NCI-H82 (cell line): Measurements from ENCODE around the gene MYO15B.
"Not testable (repeated sequence)": the region's sequence is repeated elsewhere in the genome, so short reads cannot be mapped to it uniquely, and the experiment has no call there.

ENCODE experiments used
- DNase-seq: peaks from one replicate; lab custom pipeline; 2025; lab: John Stamatoyannopoulos, UW

The MYO15B gene

DNA sequence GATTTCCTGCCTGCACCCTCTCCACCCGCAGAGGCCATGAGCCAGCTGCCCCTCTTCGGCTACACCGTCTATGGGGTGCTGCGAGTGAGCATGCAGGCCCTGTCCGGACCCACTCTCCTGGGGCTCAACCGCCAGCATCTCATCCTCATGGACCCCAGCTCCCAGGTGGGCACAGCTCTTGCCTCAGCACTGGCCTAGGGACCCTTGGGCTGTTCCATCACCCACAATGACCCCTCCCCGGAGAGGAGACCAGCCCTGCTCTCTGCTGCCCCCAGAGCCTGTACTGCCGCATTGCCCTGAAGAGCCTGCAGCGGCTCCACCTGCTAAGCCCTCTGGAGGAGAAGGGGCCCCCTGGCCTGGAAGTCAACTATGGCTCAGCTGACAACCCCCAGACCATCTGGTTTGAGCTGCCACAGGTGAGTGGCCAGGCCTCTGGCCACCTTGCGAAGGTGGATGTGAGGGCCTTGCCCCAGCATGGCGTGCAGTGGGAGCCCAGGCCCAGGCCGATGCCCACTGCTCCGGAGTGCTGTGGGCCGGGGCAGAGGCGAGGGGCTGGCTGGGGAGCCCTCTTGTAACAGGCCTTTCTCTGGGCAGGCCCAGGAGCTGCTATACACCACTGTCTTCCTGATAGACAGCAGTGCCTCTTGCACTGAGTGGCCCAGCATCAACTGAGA is 38.4 kb downstream of the MYO15B start:
- DNase-seq = peak; percentile 84

DNA sequence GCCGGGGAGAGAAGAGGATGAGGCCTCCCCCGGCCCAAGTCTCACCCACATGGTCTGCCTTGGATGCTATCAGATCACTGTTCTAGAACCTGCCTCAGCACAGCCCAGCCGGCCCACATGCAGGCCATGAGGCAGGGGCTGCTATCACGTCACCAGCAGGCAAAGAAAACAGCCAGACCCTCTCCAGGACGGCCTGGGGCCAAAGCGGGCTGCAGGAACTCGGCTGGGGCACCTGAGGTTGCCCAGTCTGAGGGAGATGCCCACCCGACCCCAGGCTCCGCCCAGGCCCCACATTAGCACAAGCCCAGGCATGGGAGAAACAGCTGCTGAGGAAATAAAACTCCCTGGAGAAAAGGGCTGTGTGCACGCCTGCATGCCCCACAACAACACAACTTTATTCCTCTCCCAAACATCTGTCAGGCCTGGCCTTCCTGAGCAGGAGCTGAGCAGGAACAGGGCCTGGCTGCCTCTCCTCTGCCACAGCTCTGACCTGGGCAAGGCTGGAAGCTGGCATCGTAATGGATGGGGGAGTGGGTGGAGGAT is 39.0 kb downstream of the MYO15B start:
- peak; percentile 28 for DNase-seq

DNA sequence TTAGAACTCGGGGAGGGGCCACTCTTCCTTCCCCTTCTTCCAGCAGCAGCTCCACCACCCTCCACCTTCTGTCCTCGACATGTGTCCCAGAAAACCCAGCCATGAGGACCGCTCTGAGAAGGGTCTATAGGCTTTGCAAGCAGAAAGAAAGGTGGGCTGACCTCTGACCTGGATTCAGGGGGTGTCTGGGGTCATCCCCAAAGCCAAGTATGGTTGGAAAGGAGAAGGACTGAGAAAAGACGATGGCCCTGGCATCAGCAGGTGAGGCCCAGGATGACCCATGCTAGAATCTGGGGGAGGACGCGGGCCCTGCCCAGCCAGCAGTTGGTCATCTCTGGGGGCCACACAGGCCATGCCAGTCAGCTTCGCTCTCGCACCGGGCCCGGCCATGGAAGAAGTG is 39.5 kb downstream of the MYO15B start:
- no peak for DNase-seq

GRCh38 chr17:75628425-75628824 is 40.8 kb downstream of the MYO15B start:
- DNase-seq = peak; percentile 36

DNA sequence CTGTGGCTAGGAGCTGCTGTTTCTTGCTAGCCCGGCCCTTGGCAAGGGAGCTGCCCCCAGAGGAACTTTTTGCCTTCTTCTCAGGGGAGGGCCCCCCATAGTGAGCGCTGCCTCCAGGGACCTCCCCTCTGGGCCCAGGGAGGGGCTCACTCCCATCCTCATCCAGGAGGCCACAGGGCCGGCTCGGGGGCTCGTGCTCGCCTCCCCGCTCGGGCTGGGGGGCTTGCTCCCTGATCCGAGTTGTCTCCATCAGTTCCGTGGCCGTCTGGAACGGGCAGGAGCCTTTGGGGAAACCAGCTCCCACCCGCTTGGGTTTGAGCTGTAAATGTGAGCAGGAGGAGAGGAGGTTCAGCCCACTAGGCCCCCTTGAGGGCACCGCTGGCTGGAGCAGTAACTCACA is 41.6 kb downstream of the MYO15B start:
- no peak for DNase-seq

DNA sequence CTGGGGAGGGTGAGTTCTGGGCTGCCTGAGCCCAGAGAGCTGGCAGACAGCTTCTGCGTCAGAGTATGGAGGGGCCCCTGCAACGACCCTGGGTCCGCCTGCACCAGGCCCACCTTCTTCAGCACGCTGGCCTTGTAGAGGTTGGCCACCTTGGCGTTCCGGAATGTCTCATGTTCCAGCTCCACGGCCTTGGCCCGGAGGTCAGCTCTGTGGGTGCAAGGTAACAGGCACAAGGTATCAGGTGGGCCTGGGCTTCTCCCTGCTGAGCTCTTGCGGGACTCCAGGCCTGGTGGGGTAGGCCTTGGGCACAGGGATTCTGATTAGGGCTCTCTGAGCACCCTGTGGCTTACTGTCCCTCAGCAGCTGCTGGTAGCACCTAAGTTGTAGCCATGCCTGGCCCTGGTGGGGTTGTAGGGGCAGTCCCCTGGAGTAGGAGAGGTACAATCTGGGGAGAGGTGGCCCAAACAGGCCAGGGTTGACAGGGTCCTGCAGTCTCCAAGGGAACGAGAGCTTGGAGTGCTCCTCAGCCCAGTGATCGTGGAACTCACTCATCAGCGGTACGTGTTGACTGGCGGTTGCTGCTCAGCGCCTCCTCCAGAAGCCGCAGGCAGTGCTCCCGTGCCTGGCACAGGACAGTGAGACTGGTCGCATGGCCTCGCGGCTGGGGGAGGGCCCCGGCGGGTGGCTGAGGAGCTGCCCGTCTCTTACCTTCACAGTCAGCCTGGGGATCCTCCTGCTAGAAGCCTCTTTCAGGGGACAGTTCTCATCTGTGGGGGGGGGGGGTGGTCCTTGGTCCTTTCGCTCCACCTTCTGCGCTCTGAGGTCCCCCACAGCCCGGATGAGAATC is 42.7 kb downstream of the MYO15B start:
- no peak for DNase-seq

GRCh38 chr17:75631353-75631752 is 43.8 kb downstream of the MYO15B start:
- DNase-seq = no peak

GRCh38 chr17:75632428-75632827 is 44.8 kb downstream of the MYO15B start:
- DNase-seq = no peak

GRCh38 chr17:75632863-75633485 is 45.4 kb downstream of the MYO15B start, which contains the start of gene SMIM5:
Gene SMIM5, plus strand, starts transcription at chr17:75633434. Its CDS starts 6,768 bp downstream, at chr17:75640202.
- DNase-seq = peak; percentile 81

DNA sequence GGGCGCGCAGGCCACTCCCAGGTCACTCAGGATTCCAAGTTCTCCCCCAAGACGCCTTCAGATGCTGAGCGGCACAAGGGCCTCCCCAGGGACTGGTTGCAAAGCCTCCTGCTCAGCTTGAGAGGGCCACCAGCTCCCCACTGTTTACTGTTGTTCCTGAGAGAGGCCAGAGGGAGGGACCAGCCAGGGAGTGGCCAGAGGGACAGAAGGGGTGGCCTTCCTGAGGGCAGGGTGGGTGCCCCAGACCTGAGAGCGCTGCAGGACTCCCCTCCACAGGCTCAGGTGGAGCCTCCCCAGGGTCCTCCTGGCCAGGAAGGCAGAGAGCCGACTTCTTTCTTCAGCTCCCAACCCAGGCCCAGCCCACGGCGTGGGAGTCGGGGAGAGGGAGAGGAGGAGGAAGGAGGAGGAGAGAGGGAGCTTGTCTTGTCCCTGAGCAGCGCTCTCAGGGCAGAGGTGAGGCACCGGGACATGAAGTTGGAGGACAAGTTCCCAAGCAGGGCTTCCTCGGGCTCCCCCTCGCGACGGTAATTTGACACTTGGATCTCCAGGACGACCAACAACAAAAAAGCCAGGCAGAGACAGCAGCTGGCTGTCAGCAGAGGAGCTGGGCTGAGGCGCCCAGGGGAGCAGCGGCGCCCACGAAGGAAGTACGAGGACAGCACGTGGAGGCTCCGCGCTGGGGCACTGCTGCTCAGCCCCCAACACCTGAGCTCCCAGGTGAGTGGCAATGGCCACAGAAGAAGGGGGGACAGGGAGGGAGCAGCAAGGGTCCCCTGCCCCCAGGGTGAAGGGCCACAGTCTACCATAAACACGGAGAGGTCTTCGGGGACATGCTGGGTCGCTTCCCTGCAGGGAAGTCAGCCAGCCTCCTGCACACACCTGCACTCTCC is 46.1 kb downstream of the MYO15B start:
- DNase-seq = peak; percentile 95

DNA sequence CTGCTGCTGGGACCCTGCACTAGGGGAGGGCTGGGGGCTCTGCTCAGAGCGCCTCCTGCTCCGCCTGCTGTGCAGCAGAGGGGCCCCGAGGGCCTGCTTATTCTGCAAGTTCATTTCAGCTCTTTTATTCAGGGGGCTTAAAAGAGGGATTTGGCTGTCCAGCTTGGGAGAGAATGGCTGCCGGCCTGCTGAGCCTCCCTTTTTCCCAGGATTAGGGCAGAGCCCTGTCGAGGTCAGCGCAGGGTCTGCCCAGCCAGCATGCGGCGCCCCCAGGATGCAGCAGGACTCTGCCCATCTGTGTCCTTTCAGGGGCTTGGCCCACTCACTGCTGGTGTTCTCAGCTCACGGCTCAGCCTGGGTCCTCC is 46.8 kb downstream of the MYO15B start:
- peak; percentile 45 for DNase-seq

GRCh38 chr17:75634754-75635609 is 47.4 kb downstream of the MYO15B start:
- no peak for DNase-seq

DNA sequence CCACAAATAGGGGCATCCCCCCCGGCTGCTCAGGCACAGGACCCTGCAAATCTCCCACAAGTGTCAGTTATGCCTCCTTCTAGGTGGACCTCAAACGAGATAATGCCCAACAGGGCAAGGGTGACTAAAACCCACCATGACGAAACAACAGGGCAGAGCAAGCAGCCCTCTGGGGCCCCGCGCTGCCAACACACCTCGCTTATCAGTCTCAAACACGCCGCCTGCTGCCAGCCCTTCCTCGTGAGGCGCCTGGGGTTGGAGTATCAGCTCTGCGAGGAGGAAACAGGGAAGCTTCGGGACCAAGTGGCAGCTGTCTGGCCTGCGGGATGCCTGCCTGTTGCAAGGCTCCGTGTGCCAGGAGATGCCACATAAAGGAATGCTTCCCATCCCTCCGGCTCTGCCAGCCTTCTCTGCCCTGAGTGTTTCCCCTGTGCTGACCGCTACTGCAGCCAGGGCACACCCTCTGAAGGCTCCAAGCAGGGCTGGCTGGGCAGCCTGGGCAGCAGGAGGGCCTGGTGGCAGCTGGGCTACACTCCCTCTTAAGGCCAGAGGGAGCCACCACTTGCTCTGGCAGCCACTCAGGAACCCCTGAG is 48.1 kb downstream of the MYO15B start:
- no peak for DNase-seq

DNA sequence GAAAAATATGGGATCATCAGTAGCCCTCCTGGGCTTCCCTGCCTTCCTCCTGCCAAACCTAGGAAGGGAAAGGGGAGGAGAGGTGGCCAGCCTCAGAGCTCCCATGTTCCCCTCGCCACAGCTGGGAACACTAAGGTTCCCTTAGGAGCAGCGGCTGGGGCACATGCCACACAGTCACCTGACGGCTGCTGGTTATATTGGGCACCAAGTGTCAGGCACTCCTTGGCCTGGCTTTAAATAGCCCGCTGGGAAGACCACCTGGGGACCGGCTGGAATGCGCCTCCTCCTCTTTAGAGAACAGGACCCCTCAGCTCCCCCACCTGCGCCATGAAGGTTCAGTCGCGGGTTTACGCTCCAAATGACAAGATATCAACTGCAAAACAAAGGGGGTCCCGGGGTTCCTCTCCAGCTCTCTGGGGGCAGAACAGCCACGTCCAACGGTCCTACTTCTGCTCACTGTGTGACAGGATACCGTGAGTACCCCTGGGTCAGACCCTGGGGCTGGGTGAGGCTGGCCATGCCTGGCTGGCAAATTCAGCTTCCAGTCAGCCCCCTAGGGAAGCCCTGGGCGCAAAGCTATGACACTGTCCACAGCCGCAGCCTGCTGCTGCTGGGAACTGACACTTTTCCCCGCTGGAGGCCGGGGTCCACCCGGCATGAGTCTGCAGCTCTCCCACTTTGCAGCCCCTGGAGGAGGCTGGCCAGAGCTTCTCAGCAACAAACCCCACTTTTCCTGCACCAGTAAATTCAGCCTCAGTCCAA is 49.0 kb downstream of the MYO15B start:
- no peak for DNase-seq

GRCh38 chr17:75637143-75637538 is 49.5 kb downstream of the MYO15B start:
- no peak for DNase-seq

DNA sequence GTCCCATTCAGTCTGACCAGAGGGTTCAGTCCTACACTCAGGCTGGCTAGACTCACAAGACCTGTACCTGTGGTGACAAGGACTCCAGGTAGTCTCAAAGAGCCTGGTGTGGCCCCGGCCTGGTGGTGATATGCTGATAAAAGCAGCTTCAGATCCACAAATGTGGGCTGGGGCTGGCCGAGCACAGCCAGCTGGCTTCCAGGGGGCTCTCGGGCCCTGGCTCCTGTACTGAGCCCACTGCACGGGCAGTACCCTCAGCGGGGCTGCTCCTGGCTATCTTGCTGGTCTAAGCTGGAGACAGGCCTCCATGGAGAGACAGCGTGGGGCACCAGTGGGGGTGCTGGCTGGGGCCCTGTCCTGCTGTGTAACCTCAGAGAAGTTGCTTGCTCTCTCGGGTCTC is 50.0 kb downstream of the MYO15B start:
- DNase-seq = no peak

GRCh38 chr17:75638039-75638438 is 50.4 kb downstream of the MYO15B start:
- not testable (repeated sequence) for DNase-seq

GRCh38 chr17:75638893-75639292 is 51.3 kb downstream of the MYO15B start:
- DNase-seq = no peak

- DNase-seq = no peak
These were observed 51.7 kb downstream of the MYO15B start for GRCh38 chr17:75639327-75639726.
